Measurements from ENCODE around the gene TMPRSS13. TPM values are rescaled to one million over a fixed set of nuclear protein-coding genes. Genes with fewer than 3 reads are reported as not detected.
A peak's percentile ranks its signal among the peaks of the same experiment; 100 is the strongest.

The TMPRSS13 gene
- total RNA-seq, 1 donor from 2014 or later = not detected

DNA sequence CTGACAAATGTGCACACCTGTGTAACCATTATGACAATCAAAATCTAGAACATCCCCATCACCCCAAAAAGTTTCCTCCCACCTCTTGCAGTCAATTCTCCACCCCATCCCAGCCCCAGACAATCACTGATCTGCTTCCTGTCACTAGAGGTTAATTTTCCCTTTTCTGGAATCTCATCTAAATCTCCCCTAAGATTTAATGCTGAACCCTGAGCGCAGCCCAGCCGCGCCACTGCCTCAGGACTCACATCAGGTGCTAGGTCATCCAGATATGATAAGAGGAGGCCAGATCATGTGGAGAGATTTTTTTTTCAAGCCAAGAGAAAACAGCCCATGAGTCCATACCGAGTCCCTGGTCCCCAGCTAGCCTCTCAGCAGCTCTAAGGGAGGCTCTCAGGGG, 4.3 kb upstream of the TMPRSS13 start:
- Histone ChIP-seq H3K4me1 (no peaks in the 10 kb centered on the region), H3K4me3 (no peak overlapping the region), H3K36me3 (no peaks in the 10 kb centered on the region), H3K9me3 (no peaks in the 10 kb centered on the region), H3K27me3 (no peaks in the 10 kb centered on the region), H3K27ac (no peak overlapping the region)
- intact Hi-C loops (cut with DNase I) = no loop called here
- DNase-seq (ENCODE audit: low spot score in 2 of 2) = peak in 1 of 2 donors; percentile 52
- TF ChIP-seq, protein P1, sequence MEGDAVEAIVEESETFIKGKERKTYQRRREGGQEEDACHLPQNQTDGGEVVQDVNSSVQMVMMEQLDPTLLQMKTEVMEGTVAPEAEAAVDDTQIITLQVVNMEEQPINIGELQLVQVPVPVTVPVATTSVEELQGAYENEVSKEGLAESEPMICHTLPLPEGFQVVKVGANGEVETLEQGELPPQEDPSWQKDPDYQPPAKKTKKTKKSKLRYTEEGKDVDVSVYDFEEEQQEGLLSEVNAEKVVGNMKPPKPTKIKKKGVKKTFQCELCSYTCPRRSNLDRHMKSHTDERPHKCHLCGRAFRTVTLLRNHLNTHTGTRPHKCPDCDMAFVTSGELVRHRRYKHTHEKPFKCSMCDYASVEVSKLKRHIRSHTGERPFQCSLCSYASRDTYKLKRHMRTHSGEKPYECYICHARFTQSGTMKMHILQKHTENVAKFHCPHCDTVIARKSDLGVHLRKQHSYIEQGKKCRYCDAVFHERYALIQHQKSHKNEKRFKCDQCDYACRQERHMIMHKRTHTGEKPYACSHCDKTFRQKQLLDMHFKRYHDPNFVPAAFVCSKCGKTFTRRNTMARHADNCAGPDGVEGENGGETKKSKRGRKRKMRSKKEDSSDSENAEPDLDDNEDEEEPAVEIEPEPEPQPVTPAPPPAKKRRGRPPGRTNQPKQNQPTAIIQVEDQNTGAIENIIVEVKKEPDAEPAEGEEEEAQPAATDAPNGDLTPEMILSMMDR (IDR thresholded peaks at IDR 0.05) = no peak

DNA sequence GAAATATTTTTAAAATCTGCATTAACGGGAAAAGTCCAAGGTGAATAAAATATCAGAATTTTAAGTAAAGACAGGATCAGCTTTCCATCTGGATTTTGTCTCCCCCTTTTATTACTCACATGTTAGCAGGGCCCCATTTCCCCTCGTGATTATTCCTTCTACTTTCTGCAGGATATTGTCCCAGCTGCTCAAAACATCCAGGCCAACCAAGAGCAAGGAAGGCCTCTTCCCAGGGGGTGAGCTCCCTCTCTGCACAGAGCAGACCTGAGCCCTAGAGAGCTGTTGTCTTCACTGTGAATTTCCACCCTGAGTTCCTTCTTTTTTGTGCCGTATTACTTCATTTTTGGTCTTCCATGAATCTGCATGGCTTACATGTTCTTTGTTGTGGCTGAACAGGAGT, 3.7 kb upstream of the TMPRSS13 start:
- Histone ChIP-seq H3K9me3 (no peaks in the 10 kb centered on the region), H3K27me3 (no peaks in the 10 kb centered on the region), H3K4me1 (no peaks in the 10 kb centered on the region), H3K36me3 (no peaks in the 10 kb centered on the region), H3K4me3 (no peak overlapping the region), H3K27ac (no peak overlapping the region)
- intact Hi-C loops (cut with DNase I) = no loop called here
- DNase-seq (ENCODE audit: low spot score in 2 of 2) = peak in 1 of 2 donors; percentile 28
- TF ChIP-seq, protein P1 (IDR thresholded peaks at IDR 0.05) = no peak

DNA sequence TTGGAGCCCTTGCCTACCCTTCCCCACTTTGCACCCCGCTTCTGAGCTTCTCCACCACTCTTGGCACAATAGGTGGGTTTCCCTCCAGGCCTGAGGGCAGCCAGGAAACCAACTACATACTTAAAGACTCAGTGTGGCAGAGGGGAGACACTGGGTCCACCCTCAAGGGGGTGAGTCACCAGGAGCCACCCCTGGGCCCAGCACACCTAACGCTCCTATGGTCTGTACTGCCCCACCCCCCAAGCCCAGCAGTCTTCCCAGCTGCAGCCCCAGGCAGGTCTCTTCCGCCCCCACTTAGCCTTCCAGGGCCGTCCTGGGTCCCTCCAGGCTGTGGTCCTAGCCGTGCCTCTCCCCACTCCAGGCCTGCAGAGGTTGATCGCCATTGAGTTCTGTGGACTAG, 3.2 kb upstream of the TMPRSS13 start:
- DNase-seq (ENCODE audit: low spot score in 2 of 2) = peak in 1 of 2 donors; percentile 56
- no peaks in the 10 kb centered on the region for H3K36me3 ChIP-seq
- intact Hi-C loops (cut with DNase I) = no loop called here
- H3K4me1 ChIP-seq = no peaks in the 10 kb centered on the region
- H3K27ac ChIP-seq = no peak overlapping the region
- TF ChIP-seq, protein P1 (IDR thresholded peaks at IDR 0.05) = no peak
- H3K4me3 ChIP-seq = no peak overlapping the region
- H3K9me3 ChIP-seq = no peaks in the 10 kb centered on the region
- no peaks in the 10 kb centered on the region for H3K27me3 ChIP-seq

DNA sequence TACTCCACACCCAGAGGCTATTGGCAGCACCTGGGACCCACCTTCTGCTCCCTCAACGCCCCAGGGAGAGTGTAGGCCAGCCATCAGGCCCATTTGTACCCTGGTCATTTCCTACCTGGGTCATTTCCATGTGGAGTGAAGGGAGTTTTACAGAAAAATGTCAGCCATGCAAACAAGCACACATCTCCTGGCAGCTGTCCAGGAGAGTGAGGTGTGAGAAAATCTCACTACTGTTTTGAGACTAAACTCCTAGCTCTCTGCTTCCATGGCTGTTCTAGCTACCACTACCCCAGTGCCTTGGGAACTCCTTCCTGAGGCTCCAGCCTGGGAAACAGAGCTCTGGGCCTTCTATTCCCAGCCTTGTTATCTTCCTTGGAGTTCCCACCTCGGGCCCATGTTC, 2.8 kb upstream of the TMPRSS13 start:
- TF ChIP-seq, protein P1 (IDR thresholded peaks at IDR 0.05) = no peak
- DNase-seq (ENCODE audit: low spot score in 2 of 2) = no peak

DNA sequence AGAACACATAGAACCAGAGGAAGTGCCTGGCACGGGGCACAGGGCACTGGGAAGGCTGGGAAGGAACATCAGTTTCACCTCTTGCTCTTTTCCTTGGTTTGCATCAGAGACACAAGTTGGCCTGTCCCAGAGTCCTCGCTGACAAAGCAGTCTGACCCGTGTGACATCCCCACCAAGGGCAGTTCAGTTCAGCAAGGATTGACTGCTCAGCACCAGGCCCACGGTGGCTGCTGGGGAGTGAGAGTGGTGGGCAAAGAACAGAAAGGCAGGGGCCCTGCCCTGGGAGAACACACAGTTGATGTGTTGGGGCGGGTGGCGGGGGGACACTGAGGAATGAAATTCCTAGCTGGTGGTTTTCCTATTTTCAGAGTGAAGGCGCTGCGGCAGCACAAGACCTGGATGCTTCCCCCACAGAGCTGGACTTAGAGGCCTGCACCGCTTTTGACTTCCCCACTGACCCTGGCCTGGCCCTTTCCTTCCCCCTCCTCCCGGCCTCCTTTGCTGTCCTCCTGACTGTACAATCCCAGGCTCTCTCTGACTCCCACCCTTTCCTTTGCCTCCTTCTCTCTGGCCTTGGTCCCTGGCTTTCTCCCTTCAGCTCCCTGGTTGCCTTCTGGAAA, 2.2 kb upstream of the TMPRSS13 start:
- no peaks in the 10 kb centered on the region for H3K9me3 ChIP-seq
- no peak overlapping the region for H3K4me3 ChIP-seq
- no peaks in the 10 kb centered on the region for H3K36me3 ChIP-seq
- intact Hi-C loops (cut with DNase I) = no loop called here
- peak in 1 of 2 donors; percentile 53 for DNase-seq (ENCODE audit: low spot score in 2 of 2)
- H3K4me1 ChIP-seq = no peaks in the 10 kb centered on the region
- no peak overlapping the region for H3K27ac ChIP-seq
- TF ChIP-seq, protein P1 (IDR thresholded peaks at IDR 0.05) = no peak
- H3K27me3 ChIP-seq = no peaks in the 10 kb centered on the region

More for the DNA sequence above, 2.8 kb upstream of the TMPRSS13 start:
- no peaks in the 10 kb centered on the region for H3K9me3 ChIP-seq
- intact Hi-C loops (cut with DNase I) = no loop called here
- no peak overlapping the region for H3K27ac ChIP-seq
- no peaks in the 10 kb centered on the region for H3K27me3 ChIP-seq
- no peak overlapping the region for H3K4me3 ChIP-seq
- H3K36me3 ChIP-seq = no peaks in the 10 kb centered on the region
- no peaks in the 10 kb centered on the region for H3K4me1 ChIP-seq
